MV-4-11 (cell line): ENCODE measurements around the gene NKX1-2.

ENCODE experiments used
- DNase-seq: peaks from one replicate; lab custom pipeline; 2025; lab: John Stamatoyannopoulos, UW

Gene NKX1-2

GRCh38 chr10:124450012-124450782 lies at the start of gene NKX1-2:
Gene NKX1-2 (minus strand): TSS chr10:124450035. CDS start chr10:124449943, 92 bp downstream.
- no peak for DNase-seq

GRCh38 chr10:124498056-124498455 lies 48.2 kb upstream of the NKX1-2 start:
- DNase-seq = no peak

- no peak for DNase-seq
Measured at GRCh38 chr10:124497196-124497881, 47.5 kb upstream of the NKX1-2 start.

GRCh38 chr10:124496620-124497019 lies 46.8 kb upstream of the NKX1-2 start:
- DNase-seq = no peak

GRCh38 chr10:124496150-124496549 lies 46.3 kb upstream of the NKX1-2 start:
- DNase-seq = no peak

GRCh38 chr10:124495725-124496124 lies 45.9 kb upstream of the NKX1-2 start:
- DNase-seq = no peak

GRCh38 chr10:124495162-124495561 lies 45.3 kb upstream of the NKX1-2 start:
- no peak for DNase-seq

GRCh38 chr10:124494046-124494807 lies 44.4 kb upstream of the NKX1-2 start:
- DNase-seq = peak; percentile 40

GRCh38 chr10:124493214-124493882 lies 43.5 kb upstream of the NKX1-2 start:
- peak; percentile 74 for DNase-seq

- no peak for DNase-seq
Measured at GRCh38 chr10:124492266-124492665, 42.4 kb upstream of the NKX1-2 start.

- no peak for DNase-seq
Measured at GRCh38 chr10:124491105-124491504, 41.3 kb upstream of the NKX1-2 start.

- no peak for DNase-seq
Measured at GRCh38 chr10:124486635-124487034, 36.8 kb upstream of the NKX1-2 start.

- no peak for DNase-seq
Measured at GRCh38 chr10:124484661-124485060, 34.8 kb upstream of the NKX1-2 start.

- no peak for DNase-seq
Measured at GRCh38 chr10:124484031-124484430, 34.2 kb upstream of the NKX1-2 start.

GRCh38 chr10:124482876-124483275 lies 33.0 kb upstream of the NKX1-2 start:
- no peak for DNase-seq

GRCh38 chr10:124482236-124482800 lies 32.5 kb upstream of the NKX1-2 start:
- no peak for DNase-seq

- no peak for DNase-seq
Measured at GRCh38 chr10:124481717-124482116, 31.9 kb upstream of the NKX1-2 start.

- DNase-seq = no peak
Measured at GRCh38 chr10:124480860-124481259, 31.0 kb upstream of the NKX1-2 start.

- DNase-seq = no peak
Measured at GRCh38 chr10:124478515-124478914, 28.7 kb upstream of the NKX1-2 start.

GRCh38 chr10:124477614-124478363 lies 28.0 kb upstream of the NKX1-2 start:
- DNase-seq = no peak
